D721Med (cell line): ENCODE results near the gene ZFP36.

Experiments
- DNase-seq: peaks from one replicate; pipeline ENCODE4 v3.0.0; 2011; ENCODE audit warnings: low spot score; ENCODE audit not compliant: insufficient read length
- FAIRE-seq: peaks from 2 replicates; lab custom pipeline; 2011; peaks lifted over from hg19 to GRCh38; lab: Jason Lieb, UNC
- CTCF ChIP-seq: IDR thresholded peaks from 2 replicates; pipeline ENCODE4 v1.5.1; 2012; ENCODE audit warnings: mild to moderate bottlenecking, control low read depth; ENCODE audit not compliant: insufficient read depth; ENCODE audit errors: missing control alignments

The ZFP36 gene

GRCh38 chr19:39406656-39407409 is at the start of gene ZFP36:
Gene ZFP36, plus strand, starts transcription at chr19:39406847. Its CDS starts 58 bp downstream, at chr19:39406905.
- no peak for TF ChIP-seq CTCF
- FAIRE-seq (no peak), DNase-seq (peak; percentile 76)

- no peak for TF ChIP-seq CTCF
- no peak for DNase-seq
- FAIRE-seq: no peak
Observed at GRCh38 chr19:39359026-39359425, 47.6 kb upstream of the ZFP36 start.

GRCh38 chr19:39360599-39360998 is 46.0 kb upstream of the ZFP36 start:
- DNase-seq: no peak
- no peak for FAIRE-seq
- no peak for TF ChIP-seq CTCF

- FAIRE-seq (no peak), DNase-seq (no peak)
Observed at GRCh38 chr19:39362682-39363657, 43.7 kb upstream of the ZFP36 start.

GRCh38 chr19:39363901-39364457 is 42.7 kb upstream of the ZFP36 start:
- FAIRE-seq: no peak
- no peak for DNase-seq
- TF ChIP-seq CTCF: no peak

More at GRCh38 chr19:39362682-39363657, 43.7 kb upstream of the ZFP36 start:
- no peak for TF ChIP-seq CTCF

GRCh38 chr19:39365531-39365930 is 41.1 kb upstream of the ZFP36 start:
- FAIRE-seq: no peak
- DNase-seq: no peak
- no peak for TF ChIP-seq CTCF
